ENCODE data around the gene ETV3L.

The ETV3L gene

GRCh38 chr1:157099633-157100009 is at the start of gene ETV3L:
TSS of gene ETV3L (minus strand) at chr1:157099808. CDS start at chr1:157099523, 285 bp downstream.
- DNase-seq (ENCODE audit: low spot score) = no peak

- DNase-seq (ENCODE audit: low spot score) = no peak
Measured at GRCh38 chr1:157147906-157148700, 48.5 kb upstream of the ETV3L start.

- no peak for DNase-seq (ENCODE audit: low spot score)
Measured at GRCh38 chr1:157147037-157147436, 47.4 kb upstream of the ETV3L start.

- no peak for DNase-seq (ENCODE audit: low spot score)
Measured at GRCh38 chr1:157146244-157146643, 46.6 kb upstream of the ETV3L start.

GRCh38 chr1:157145076-157145475 is 45.5 kb upstream of the ETV3L start:
- no peak for DNase-seq (ENCODE audit: low spot score)

GRCh38 chr1:157144509-157144908 is 44.9 kb upstream of the ETV3L start:
- DNase-seq (ENCODE audit: low spot score) = no peak

GRCh38 chr1:157142765-157143423 is 43.3 kb upstream of the ETV3L start:
- DNase-seq (ENCODE audit: low spot score) = no peak

- DNase-seq (ENCODE audit: low spot score) = no peak
Measured at GRCh38 chr1:157142201-157142600, 42.6 kb upstream of the ETV3L start.

- no peak for DNase-seq (ENCODE audit: low spot score)
Measured at GRCh38 chr1:157141212-157141855, 41.7 kb upstream of the ETV3L start.

- no peak for DNase-seq (ENCODE audit: low spot score)
Measured at GRCh38 chr1:157140063-157140588, 40.5 kb upstream of the ETV3L start.

- no peak for DNase-seq (ENCODE audit: low spot score)
Measured at GRCh38 chr1:157139052-157139715, 39.6 kb upstream of the ETV3L start.

- peak; percentile 93 for DNase-seq (ENCODE audit: low spot score)
Measured at GRCh38 chr1:157138220-157139051, 38.8 kb upstream of the ETV3L start, which contains the start of gene ETV3. TSS of gene ETV3 (minus strand) at chr1:157138395. CDS start at chr1:157136352, 2,043 bp downstream.

- no peak for DNase-seq (ENCODE audit: low spot score)
Measured at GRCh38 chr1:157137408-157138219, 38.0 kb upstream of the ETV3L start.

GRCh38 chr1:157137046-157137407 is 37.4 kb upstream of the ETV3L start:
- no peak for DNase-seq (ENCODE audit: low spot score)

GRCh38 chr1:157136133-157136532 is 36.5 kb upstream of the ETV3L start:
- DNase-seq (ENCODE audit: low spot score) = peak; percentile 60

- no peak for DNase-seq (ENCODE audit: low spot score)
Measured at GRCh38 chr1:157135646-157136045, 36.0 kb upstream of the ETV3L start.

GRCh38 chr1:157135070-157135469 is 35.5 kb upstream of the ETV3L start:
- no peak for DNase-seq (ENCODE audit: low spot score)

GRCh38 chr1:157134442-157134841 is 34.8 kb upstream of the ETV3L start:
- DNase-seq (ENCODE audit: low spot score) = no peak

GRCh38 chr1:157133426-157133825 is 33.8 kb upstream of the ETV3L start:
- no peak for DNase-seq (ENCODE audit: low spot score)

GRCh38 chr1:157132616-157133167 is 33.1 kb upstream of the ETV3L start:
- no peak for DNase-seq (ENCODE audit: low spot score)
